ENCODE measurements around the gene TRIM14. TPM values are rescaled to one million over a fixed set of nuclear protein-coding genes. Genes with fewer than 3 reads are reported as not detected.

Gene TRIM14
- total RNA-seq, 6 experiments from 2014 or later, result 22.6 to 34.6 (median 27.3) TPM

DNA sequence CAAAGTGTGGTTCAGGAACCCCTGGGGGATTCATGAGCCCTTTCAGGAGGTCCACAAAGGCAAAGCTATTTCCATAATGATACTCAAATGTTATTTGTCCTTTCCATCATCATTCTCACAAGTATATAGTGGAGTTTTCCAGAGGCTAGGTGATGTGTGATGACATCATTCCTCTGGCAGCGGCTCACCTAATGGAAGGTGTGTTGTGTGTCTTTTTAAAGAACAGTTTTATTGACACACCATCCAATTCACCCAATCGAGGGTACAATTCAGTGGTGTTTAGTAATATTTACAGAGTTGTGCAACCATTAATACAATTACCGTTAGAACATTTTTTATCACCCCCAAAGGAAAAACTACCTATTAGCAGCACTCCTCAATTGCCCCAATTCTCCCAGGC is 52.8 kb downstream of the TRIM14 start:
- 8% methylated on average over 3 of the region's 3 CpGs for WGBS (ENCODE audit: insufficient coverage, low coverage, low lambda C conversion rate, missing lambda C conversion rate)
- intact Hi-C loops (cut with DNase I), result no loop called here
- DNase-seq (peak in 2 of 3 donors; percentile 62 to 66), ATAC-seq (peak; percentile 90 to 95 (median 93))
- Histone ChIP-seq H3K27me3 (no peaks in the 10 kb centered on the region), H3K27ac (peak overlapping the region in 1 of 3 donors; percentile 24), H3K4me1 (peaks cover 0 to 10% (median 0%) of the 10 kb centered on the region in 4 donors), H3K36me3 (peaks cover 3 to 19% (median 10%) of the 10 kb centered on the region in 4 donors), H3K4me3 (no peak overlapping the region), H3K9me3 (no peaks in the 10 kb centered on the region)
- TF ChIP-seq, protein P1, sequence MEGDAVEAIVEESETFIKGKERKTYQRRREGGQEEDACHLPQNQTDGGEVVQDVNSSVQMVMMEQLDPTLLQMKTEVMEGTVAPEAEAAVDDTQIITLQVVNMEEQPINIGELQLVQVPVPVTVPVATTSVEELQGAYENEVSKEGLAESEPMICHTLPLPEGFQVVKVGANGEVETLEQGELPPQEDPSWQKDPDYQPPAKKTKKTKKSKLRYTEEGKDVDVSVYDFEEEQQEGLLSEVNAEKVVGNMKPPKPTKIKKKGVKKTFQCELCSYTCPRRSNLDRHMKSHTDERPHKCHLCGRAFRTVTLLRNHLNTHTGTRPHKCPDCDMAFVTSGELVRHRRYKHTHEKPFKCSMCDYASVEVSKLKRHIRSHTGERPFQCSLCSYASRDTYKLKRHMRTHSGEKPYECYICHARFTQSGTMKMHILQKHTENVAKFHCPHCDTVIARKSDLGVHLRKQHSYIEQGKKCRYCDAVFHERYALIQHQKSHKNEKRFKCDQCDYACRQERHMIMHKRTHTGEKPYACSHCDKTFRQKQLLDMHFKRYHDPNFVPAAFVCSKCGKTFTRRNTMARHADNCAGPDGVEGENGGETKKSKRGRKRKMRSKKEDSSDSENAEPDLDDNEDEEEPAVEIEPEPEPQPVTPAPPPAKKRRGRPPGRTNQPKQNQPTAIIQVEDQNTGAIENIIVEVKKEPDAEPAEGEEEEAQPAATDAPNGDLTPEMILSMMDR (IDR thresholded peaks at IDR 0.05), result no peak
- no peak for TF ChIP-seq POLR2A (IDR thresholded peaks at IDR 0.05)

DNA sequence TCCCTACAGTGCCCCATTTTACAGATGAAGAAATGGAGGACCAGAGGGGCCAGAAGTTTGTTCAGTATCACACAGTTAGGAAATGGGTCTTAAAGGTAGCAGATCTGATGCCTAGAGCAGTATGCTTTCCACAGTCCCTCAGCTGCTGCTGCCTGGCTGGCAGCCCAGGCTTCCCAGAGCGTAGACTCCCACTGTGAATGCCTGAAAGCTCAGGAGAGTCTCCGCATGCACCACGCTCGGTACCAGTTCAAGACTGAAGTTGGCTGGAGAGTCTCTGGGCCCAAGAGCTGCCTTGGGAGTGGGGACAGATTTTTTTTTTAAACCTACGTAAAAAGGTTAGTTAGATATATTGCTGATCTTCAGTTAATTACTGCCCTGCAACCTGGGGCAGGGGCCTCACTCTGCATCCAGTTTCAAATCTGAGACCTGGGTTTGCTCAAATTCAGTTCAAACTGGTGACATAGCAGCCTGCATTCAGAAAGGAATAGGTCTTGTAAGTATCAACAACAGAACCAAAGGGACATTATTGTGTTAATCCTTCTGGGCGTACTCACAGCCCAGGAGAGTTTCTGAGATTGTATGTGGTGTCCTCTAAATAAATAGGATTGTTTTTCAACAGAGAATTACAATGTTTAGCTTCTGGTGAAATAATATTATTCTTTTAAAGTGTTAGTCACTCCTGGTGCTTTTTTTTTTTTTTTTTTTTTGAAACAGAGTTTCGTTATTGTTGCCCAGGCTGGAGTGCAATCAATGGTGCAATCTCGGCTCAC is 54.2 kb downstream of the TRIM14 start:
- H3K4me1 ChIP-seq, result peaks cover 0 to 10% (median 0%) of the 10 kb centered on the region in 4 donors
- DNase-seq, result no peak
- WGBS (ENCODE audit: insufficient coverage, low coverage, low lambda C conversion rate, missing lambda C conversion rate), result 93% methylated on average over 6 of the region's 8 CpGs
- TF ChIP-seq, protein P1 (IDR thresholded peaks at IDR 0.05), result no peak
- TF ChIP-seq POLR2A (IDR thresholded peaks at IDR 0.05), result no peak
- intact Hi-C loops (cut with DNase I), result no loop called here
- H3K4me3 ChIP-seq, result no peak overlapping the region
- no peaks in the 10 kb centered on the region for H3K27me3 ChIP-seq
- no peak overlapping the region for H3K27ac ChIP-seq
- peaks cover 3 to 24% (median 10%) of the 10 kb centered on the region in 4 donors for H3K36me3 ChIP-seq
- no peaks in the 10 kb centered on the region for H3K9me3 ChIP-seq
- ATAC-seq, result no peak

DNA sequence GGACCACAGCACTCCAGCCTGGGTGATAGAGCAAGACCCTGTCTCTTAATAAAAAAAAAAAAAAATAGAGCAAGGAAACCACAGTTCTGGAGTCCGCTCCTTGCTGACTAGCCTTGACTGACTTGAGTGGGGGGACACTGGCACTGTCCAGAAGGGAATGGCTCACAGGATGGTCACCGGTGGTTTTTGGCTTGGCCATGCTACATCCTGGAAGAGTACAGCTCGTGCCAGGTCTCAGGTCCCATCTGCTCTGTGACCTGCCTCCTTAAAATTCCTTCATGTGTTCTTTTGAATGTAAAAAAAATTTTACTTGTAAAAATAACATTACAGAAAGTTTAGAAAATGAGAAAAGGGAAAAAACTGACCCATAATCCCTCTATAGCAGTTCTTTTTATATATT is 56.9 kb downstream of the TRIM14 start:
- Histone ChIP-seq H3K36me3 (peaks cover 3 to 24% (median 10%) of the 10 kb centered on the region in 4 donors), H3K27ac (no peak overlapping the region), H3K9me3 (no peaks in the 10 kb centered on the region), H3K4me3 (no peak overlapping the region), H3K4me1 (peaks cover 0 to 24% (median 5%) of the 10 kb centered on the region in 4 donors), H3K27me3 (no peaks in the 10 kb centered on the region)
- 83% methylated on average over 3 of the region's 3 CpGs for WGBS (ENCODE audit: insufficient coverage, low coverage, low lambda C conversion rate, missing lambda C conversion rate)
- TF ChIP-seq POLR2A (IDR thresholded peaks at IDR 0.05), result no peak
- TF ChIP-seq, protein P1 (IDR thresholded peaks at IDR 0.05), result no peak
- ATAC-seq, result no peak
- intact Hi-C loops (cut with DNase I), result no loop called here
- no peak for DNase-seq

DNA sequence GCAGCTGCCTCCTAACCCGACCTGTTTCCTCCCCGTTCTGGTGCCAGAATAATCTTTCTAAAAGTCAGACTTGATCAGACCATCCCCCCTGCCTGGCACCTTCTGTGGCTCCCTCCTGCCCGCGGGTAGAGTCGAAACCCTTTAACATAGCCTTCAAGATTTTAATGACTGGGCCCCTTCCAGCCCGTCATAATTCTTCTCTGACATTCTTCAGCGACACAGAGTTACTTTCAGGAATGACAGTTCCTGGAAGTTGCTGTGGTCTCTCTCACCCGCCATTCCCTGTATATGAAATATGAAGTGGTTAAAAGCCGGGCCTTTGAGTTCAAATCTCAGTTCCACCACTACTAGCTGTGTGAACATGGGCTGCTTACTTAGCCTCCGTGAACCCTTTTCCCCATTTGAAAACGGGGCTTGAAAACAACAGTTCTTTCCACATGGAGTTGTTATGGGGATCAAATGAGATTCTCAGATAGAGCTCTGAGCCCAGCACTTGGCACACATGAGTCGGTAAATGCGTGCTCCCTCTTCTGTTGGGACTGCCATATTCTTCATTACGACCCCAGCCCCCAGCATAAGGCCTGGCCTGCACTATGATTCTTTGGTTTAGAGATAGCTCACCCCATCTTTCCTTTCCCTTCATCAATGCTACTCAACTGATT is 61.8 kb downstream of the TRIM14 start:
- Histone ChIP-seq H3K27me3 (no peaks in the 10 kb centered on the region), H3K9me3 (no peaks in the 10 kb centered on the region), H3K4me1 (peaks cover 0 to 14% (median 5%) of the 10 kb centered on the region in 4 donors), H3K27ac (peak overlapping the region; percentile 91 to 92 (median 91)), H3K36me3 (peaks cover 0 to 8% (median 5%) of the 10 kb centered on the region in 4 donors), H3K4me3 (peak overlapping the region; percentile 70 to 86 (median 81))
- intact Hi-C loops (cut with DNase I), result no loop called here
- TF ChIP-seq, protein P1 (IDR thresholded peaks at IDR 0.05), result no peak
- TF ChIP-seq POLR2A (IDR thresholded peaks at IDR 0.05), result no peak
- DNase-seq, result no peak
- ATAC-seq, result no peak
- WGBS (ENCODE audit: insufficient coverage, low coverage, low lambda C conversion rate, missing lambda C conversion rate), result 3% methylated on average over 14 of the region's 14 CpGs

Measured in right lobe of liver (tissue), 6 donors.